PC-3 (cell line): Measurements from ENCODE around the gene NUP160.

Source experiments
- EZH2 ChIP-seq: fragments of 300-600 bp; sonication (generic); IDR thresholded peaks from one replicate; pipeline ENCODE4 v1.6.1; 2017; ENCODE audit warnings: antibody characterized with exemption, mild to moderate bottlenecking, low read length; ENCODE audit not compliant: unreplicated experiment
- TF ChIP-seq, protein P1 (sequence below): fragments of 300-600 bp; sonication (generic); conservative IDR thresholded peaks from 2 replicates; pipeline ENCODE4 v1.5.1; 2017; ENCODE audit warnings: antibody characterized with exemption, low read depth, mild to moderate bottlenecking, low read length

DNA sequence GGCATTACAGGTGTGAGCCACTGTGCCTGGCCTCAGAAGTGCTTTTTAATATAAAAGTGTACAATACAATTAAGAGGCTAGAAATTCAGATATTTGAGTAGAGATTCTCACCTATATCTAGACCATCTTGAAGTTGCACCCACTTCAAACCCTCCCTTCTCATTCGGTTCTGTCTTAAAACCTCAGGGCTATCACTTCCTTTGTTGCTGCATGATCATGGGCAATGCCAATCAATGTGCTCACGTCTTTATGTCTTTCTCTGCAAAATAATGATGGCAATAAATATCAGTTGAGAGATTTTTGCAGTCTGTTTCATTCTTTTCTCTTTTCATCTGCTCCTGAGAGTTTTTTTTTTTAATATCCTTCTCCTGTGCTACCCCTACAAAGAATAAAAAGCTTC lies 9.3 kb upstream of the NUP160 start:
- no peak for TF ChIP-seq EZH2
- TF ChIP-seq, protein P1, sequence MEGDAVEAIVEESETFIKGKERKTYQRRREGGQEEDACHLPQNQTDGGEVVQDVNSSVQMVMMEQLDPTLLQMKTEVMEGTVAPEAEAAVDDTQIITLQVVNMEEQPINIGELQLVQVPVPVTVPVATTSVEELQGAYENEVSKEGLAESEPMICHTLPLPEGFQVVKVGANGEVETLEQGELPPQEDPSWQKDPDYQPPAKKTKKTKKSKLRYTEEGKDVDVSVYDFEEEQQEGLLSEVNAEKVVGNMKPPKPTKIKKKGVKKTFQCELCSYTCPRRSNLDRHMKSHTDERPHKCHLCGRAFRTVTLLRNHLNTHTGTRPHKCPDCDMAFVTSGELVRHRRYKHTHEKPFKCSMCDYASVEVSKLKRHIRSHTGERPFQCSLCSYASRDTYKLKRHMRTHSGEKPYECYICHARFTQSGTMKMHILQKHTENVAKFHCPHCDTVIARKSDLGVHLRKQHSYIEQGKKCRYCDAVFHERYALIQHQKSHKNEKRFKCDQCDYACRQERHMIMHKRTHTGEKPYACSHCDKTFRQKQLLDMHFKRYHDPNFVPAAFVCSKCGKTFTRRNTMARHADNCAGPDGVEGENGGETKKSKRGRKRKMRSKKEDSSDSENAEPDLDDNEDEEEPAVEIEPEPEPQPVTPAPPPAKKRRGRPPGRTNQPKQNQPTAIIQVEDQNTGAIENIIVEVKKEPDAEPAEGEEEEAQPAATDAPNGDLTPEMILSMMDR = no peak
